Pancreas (tissue), 10 donors: ENCODE data around the gene RRAGC. TPM values are rescaled to one million over a fixed set of nuclear protein-coding genes. Genes with fewer than 3 reads are reported as not detected.

Experiments
- ATAC-seq, 4 donors: fragments of 200-7000 bp; cut with Tn5 transposase; one replicate each; pipeline versions ENCODE4 v1.8.0 to v1.9.1; 2020; ENCODE audit warnings: mild to moderate bottlenecking in 4 of 4, moderate library complexity in 4 of 4
- DNase-seq, 6 donors: peaks; one replicate each; pipeline ENCODE4 v3.0.0-alpha.2; 2020
- FAIRE-seq: peaks from 2 replicates; lab custom pipeline; 2012; peaks lifted over from hg19 to GRCh38; lab: Jason Lieb, UNC
- H3K27ac ChIP-seq, 4 donors: fragments of 200-600 bp; sonication (generic); 1 replicate in 3 of 4; 2 replicates in 1 of 4; pipeline versions ENCODE4 v1.5.0 to v1.8.0; 2020
- H3K27me3 ChIP-seq, 4 donors: fragments of 200-600 bp; one replicate each; pipeline ENCODE4 v1.8.0; 2021
- H3K36me3 ChIP-seq, 3 donors: fragments of 200-600 bp; sonication (generic) in 1 of 3; one replicate each; pipeline versions ENCODE4 v1.5.0 to v1.8.0; 2020 to 2021
- H3K4me1 ChIP-seq, 3 donors: fragments of 200-600 bp; one replicate each; pipeline ENCODE4 v1.8.0; 2021
- H3K4me3 ChIP-seq, 4 donors: fragments of 200-600 bp; sonication (generic) in 2 of 4; one replicate each; pipeline versions ENCODE4 v1.5.0 to v1.8.0; 2020 to 2021
- H3K9me3 ChIP-seq, 4 donors: fragments of 200-600 bp; one replicate each; pipeline ENCODE4 v1.8.0; 2021
- CTCF ChIP-seq, 4 donors: fragments of 200-600 bp; sonication (generic) in 3 of 4; IDR thresholded peaks; one replicate each; pipeline versions ENCODE4 v1.5.0 to v1.8.0; 2021; ENCODE audit warnings: antibody characterized with exemption in 4 of 4
- WGBS, 2 donors: extraction: QIAGEN DNeasy Blood & Tissue Kit; methylation state at CpG; one replicate each; pipeline ENCODE4 v1.1.7; 2013; 5-methylcytosine and 5-hydroxymethylcytosine counted together
- intact Hi-C, 3 donors: fragments of 100-400 bp; cut with DNase I; formaldehyde crosslinking; loops; one replicate each; pipeline versions ENCODE4 v1.11.1 to v1.14.2; 2022
- polyA plus RNA-seq, 2 donors: library from polyadenylated mRNA; stranded (reverse); fragments of 200-250 nt; gene quantifications; one replicate each; pipeline ENCODE4 v1.2.3, GENCODE V29; 2013
- total RNA-seq, 6 donors: library from RNA; stranded (reverse); fragmentation: NEBNext Ultra II Directional in 4 of 6; extraction: Animal tissue kit (Norgen Biotek cat#: 25700) in 4 of 6; gene quantifications; one replicate each; pipeline versions ENCODE4 v1.2.1 to v1.2.4, GENCODE V29; 2021 to 2023
- donor health status: healthy with polysubstance abuse.
- donor health status: DM: no; HTN: no; CAD: no; lungs with moderate emphysema.
- donor health status: DM: no; HTN: no; CAD: no.
- donor health status: control.
- donor health status: control.
- donor health status: Bipolar disorder and iron deficiency.
- donor health status: DM: yes; HTN: yes; CAD: no.
- donor health status: DM: no; HTN: no; CAD: no.
- donor health status: DM: no; HTN: no; CAD: no.
- donor health status: DM: yes; HTN: yes; CAD: no.

RRAGC gene
- total and polyA plus RNA-seq, 8 donors, result 4.3 to 13.5 (median 8.2) TPM

- no peaks in the 10 kb centered on the region for H3K4me1 ChIP-seq
- intact Hi-C loops, result no loop called here
- DNase-seq, result no peak
- H3K27me3 ChIP-seq, result no peaks in the 10 kb centered on the region
- TF ChIP-seq CTCF (IDR thresholded peaks at IDR 0.05), result no peak
- H3K9me3 ChIP-seq, result no peaks in the 10 kb centered on the region
- no peak for ATAC-seq
- H3K36me3 ChIP-seq, result no peaks in the 10 kb centered on the region
- H3K4me3 ChIP-seq, result no peak overlapping the region
- FAIRE-seq, result no peak
- no peak overlapping the region for H3K27ac ChIP-seq
These were observed 39.2 kb upstream of the RRAGC start for GRCh38 chr1:38898653-38899230.

- no peak for TF ChIP-seq CTCF (IDR thresholded peaks at IDR 0.05)
- DNase-seq (no peak), ATAC-seq (no peak), FAIRE-seq (no peak)
- Histone ChIP-seq H3K27me3 (no peaks in the 10 kb centered on the region), H3K4me1 (no peaks in the 10 kb centered on the region), H3K9me3 (no peaks in the 10 kb centered on the region), H3K36me3 (no peaks in the 10 kb centered on the region), H3K4me3 (no peak overlapping the region), H3K27ac (no peak overlapping the region)
- 90 to 93% methylated on average over 2 of the region's 2 CpGs for WGBS, 2 donors
- intact Hi-C loops, result no loop called here
These were observed 36.6 kb upstream of the RRAGC start for GRCh38 chr1:38896169-38896568.

- no peak overlapping the region for H3K4me3 ChIP-seq
- TF ChIP-seq CTCF (IDR thresholded peaks at IDR 0.05), result no peak
- H3K27me3 ChIP-seq, result no peaks in the 10 kb centered on the region
- ATAC-seq, result no peak
- no peaks in the 10 kb centered on the region for H3K9me3 ChIP-seq
- no peak overlapping the region for H3K27ac ChIP-seq
- 63 to 70% methylated on average over 1 of the region's 1 CpG for WGBS, 2 donors
- no peaks in the 10 kb centered on the region for H3K4me1 ChIP-seq
- H3K36me3 ChIP-seq, result no peaks in the 10 kb centered on the region
- FAIRE-seq, result no peak
- no peak for DNase-seq
- intact Hi-C loops, result no loop called here
These were observed 33.4 kb upstream of the RRAGC start for GRCh38 chr1:38892976-38893375.

GRCh38 chr1:38891753-38892152 is 32.2 kb upstream of the RRAGC start:
- Histone ChIP-seq H3K4me3 (no peak overlapping the region), H3K27ac (no peak overlapping the region), H3K4me1 (no peaks in the 10 kb centered on the region), H3K27me3 (no peaks in the 10 kb centered on the region), H3K36me3 (no peaks in the 10 kb centered on the region), H3K9me3 (no peaks in the 10 kb centered on the region)
- TF ChIP-seq CTCF (IDR thresholded peaks at IDR 0.05), result no peak
- FAIRE-seq (no peak), ATAC-seq (no peak), DNase-seq (no peak)
- WGBS, 2 donors, result 62 to 77% methylated on average over 1 of the region's 1 CpG
- intact Hi-C loops, result no loop called here

GRCh38 chr1:38889589-38889988 is 30.0 kb upstream of the RRAGC start:
- DNase-seq (no peak), FAIRE-seq (no peak), ATAC-seq (peak in 1 of 4 donors; percentile 51)
- Histone ChIP-seq H3K4me1 (no peaks in the 10 kb centered on the region), H3K27me3 (no peaks in the 10 kb centered on the region), H3K9me3 (no peaks in the 10 kb centered on the region), H3K27ac (no peak overlapping the region), H3K4me3 (no peak overlapping the region), H3K36me3 (no peaks in the 10 kb centered on the region)
- 54 to 79% methylated on average over 5 of the region's 5 CpGs for WGBS, 2 donors
- TF ChIP-seq CTCF (IDR thresholded peaks at IDR 0.05), result no peak
- intact Hi-C loops, result no loop called here
